Chondrocyte (in vitro differentiated cells): ENCODE results near the gene NEGR1. TPM values are rescaled to one million over a fixed set of nuclear protein-coding genes. Genes with fewer than 3 reads are reported as not detected.

Experiments used
- DNase-seq: peaks from one replicate; pipeline ENCODE4 v3.0.0; 2021; ENCODE audit warnings: mixed read lengths, low spot score
- H3K27ac Mint-ChIP-seq: one replicate; pipeline ENCODE4 v1.8.0; 2021; ENCODE audit warnings: mild to moderate bottlenecking, moderate library complexity, mixed read lengths; ENCODE audit not compliant: unreplicated experiment
- H3K27me3 Mint-ChIP-seq: 2 replicates; pipeline ENCODE4 v1.8.0; 2021; ENCODE audit warnings: low read depth, mixed read lengths
- H3K36me3 Mint-ChIP-seq: 2 replicates; pipeline ENCODE4 v1.8.0; 2021; ENCODE audit warnings: low read depth, mixed read lengths
- H3K4me1 Mint-ChIP-seq: 2 replicates; pipeline ENCODE4 v1.8.0; 2021; ENCODE audit warnings: low read depth, mild to moderate bottlenecking, mixed read lengths
- H3K4me3 Mint-ChIP-seq: one replicate; pipeline ENCODE4 v1.8.0; 2021; ENCODE audit warnings: mild to moderate bottlenecking, moderate library complexity, mixed read lengths; ENCODE audit not compliant: unreplicated experiment
- H3K9me3 Mint-ChIP-seq: 2 replicates; pipeline ENCODE4 v1.8.0; 2021; ENCODE audit warnings: low read depth, mixed read lengths
- total RNA-seq: library from RNA; stranded (reverse); gene quantifications from 3 replicates; pipeline ENCODE4 v1.2.1, GENCODE V29; 2021
- TF ChIP-seq, protein P1 (sequence below): fragments of 200-600 bp; sonication (generic); IDR thresholded peaks from 2 replicates; pipeline ENCODE4 v1.5.0; 2021; ENCODE audit warnings: antibody characterized with exemption, mild to moderate bottlenecking, moderate library complexity

Gene NEGR1
- total RNA-seq, 1 donor from 2014 or later: 7.7 TPM

- Mint-ChIP-seq H3K4me1 (peaks cover 8% of the 10 kb centered on the region), H3K27ac (no peak overlapping the region), H3K4me3 (no peak overlapping the region), H3K27me3 (no peaks in the 10 kb centered on the region), H3K9me3 (no peaks in the 10 kb centered on the region), H3K36me3 (no peaks in the 10 kb centered on the region)
- no peak for DNase-seq
- TF ChIP-seq, protein P1, sequence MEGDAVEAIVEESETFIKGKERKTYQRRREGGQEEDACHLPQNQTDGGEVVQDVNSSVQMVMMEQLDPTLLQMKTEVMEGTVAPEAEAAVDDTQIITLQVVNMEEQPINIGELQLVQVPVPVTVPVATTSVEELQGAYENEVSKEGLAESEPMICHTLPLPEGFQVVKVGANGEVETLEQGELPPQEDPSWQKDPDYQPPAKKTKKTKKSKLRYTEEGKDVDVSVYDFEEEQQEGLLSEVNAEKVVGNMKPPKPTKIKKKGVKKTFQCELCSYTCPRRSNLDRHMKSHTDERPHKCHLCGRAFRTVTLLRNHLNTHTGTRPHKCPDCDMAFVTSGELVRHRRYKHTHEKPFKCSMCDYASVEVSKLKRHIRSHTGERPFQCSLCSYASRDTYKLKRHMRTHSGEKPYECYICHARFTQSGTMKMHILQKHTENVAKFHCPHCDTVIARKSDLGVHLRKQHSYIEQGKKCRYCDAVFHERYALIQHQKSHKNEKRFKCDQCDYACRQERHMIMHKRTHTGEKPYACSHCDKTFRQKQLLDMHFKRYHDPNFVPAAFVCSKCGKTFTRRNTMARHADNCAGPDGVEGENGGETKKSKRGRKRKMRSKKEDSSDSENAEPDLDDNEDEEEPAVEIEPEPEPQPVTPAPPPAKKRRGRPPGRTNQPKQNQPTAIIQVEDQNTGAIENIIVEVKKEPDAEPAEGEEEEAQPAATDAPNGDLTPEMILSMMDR: no peak
Observed at GRCh38 chr1:71853360-71853759, 429.0 kb downstream of the NEGR1 start.

- Mint-ChIP-seq H3K4me3 (no peak overlapping the region), H3K27ac (no peak overlapping the region), H3K9me3 (no peaks in the 10 kb centered on the region), H3K27me3 (no peaks in the 10 kb centered on the region), H3K4me1 (no peaks in the 10 kb centered on the region), H3K36me3 (no peaks in the 10 kb centered on the region)
- TF ChIP-seq, protein P1: no peak
- DNase-seq: no peak
Observed at GRCh38 chr1:71850936-71851335, 431.4 kb downstream of the NEGR1 start.

DNA sequence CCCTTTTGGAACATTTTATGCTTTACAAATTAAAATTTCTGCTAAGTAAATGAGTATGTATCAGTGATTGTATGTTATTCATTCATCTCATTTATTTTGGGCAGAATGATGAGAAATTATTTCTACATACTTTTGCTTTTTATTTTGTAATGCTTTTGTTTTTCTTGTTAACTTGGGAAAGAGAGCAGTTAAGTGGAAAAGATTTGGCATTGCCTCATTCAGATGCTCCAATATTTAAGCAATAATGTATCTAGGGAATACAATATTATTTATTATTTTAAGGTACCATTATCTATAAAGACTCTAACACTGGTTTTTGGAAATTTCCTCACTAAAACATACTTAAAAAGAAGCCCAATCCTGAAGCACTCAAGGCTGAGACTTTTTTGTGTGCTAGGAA lies 431.8 kb downstream of the NEGR1 start:
- H3K27me3 Mint-ChIP-seq: no peaks in the 10 kb centered on the region
- TF ChIP-seq, protein P1: no peak
- DNase-seq: no peak
- H3K27ac Mint-ChIP-seq: no peak overlapping the region
- H3K4me1 Mint-ChIP-seq: no peaks in the 10 kb centered on the region
- no peaks in the 10 kb centered on the region for H3K36me3 Mint-ChIP-seq
- H3K4me3 Mint-ChIP-seq: no peak overlapping the region
- no peaks in the 10 kb centered on the region for H3K9me3 Mint-ChIP-seq

- Mint-ChIP-seq H3K4me1 (no peaks in the 10 kb centered on the region), H3K27ac (no peak overlapping the region), H3K9me3 (no peaks in the 10 kb centered on the region), H3K4me3 (no peak overlapping the region), H3K36me3 (no peaks in the 10 kb centered on the region), H3K27me3 (no peaks in the 10 kb centered on the region)
- DNase-seq: no peak
- TF ChIP-seq, protein P1: no peak
Observed at GRCh38 chr1:71843012-71843411, 439.3 kb downstream of the NEGR1 start.

DNA sequence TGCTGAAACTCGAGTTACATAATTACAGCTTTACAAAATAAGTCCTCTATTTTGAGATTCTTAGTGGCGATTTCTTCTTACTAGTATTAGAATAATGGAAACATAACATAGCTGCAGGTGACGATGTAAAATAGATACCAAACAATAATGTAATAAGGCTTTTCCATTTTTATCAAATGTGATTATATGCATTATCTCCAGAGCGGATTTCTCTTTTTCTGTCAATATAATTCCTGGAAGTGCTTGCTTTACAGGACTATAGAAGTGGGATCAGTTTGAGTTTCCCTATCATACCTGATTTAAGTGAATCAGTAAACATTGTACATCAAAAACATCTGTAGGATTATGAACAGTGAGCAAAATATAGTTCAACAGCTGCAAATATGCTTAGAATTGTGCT lies 442.5 kb downstream of the NEGR1 start:
- Mint-ChIP-seq H3K36me3 (no peaks in the 10 kb centered on the region), H3K4me1 (no peaks in the 10 kb centered on the region), H3K27ac (no peak overlapping the region), H3K9me3 (no peaks in the 10 kb centered on the region), H3K27me3 (no peaks in the 10 kb centered on the region), H3K4me3 (no peak overlapping the region)
- no peak for DNase-seq
- TF ChIP-seq, protein P1: no peak
